HepG2 (cell line): ENCODE results near the gene TMEM131. TPM values are rescaled to one million over a fixed set of nuclear protein-coding genes. Genes with fewer than 3 reads are reported as not detected.

Experiments
- ATAC-seq: fragments of 200-7000 bp; cut with Tn5 transposase; 3 replicates; pipeline ENCODE4 v1.9.1; 2020; ENCODE audit warnings: mild to moderate bottlenecking, moderate library complexity
- BruUV-seq: library from RNA; stranded (reverse); fragments of 400-500 nt; replicated peaks from 2 replicates; lab custom pipeline; 2021; lab: Mats Ljungman, UMichigan
- CTCF ChIA-PET: fragments of 300-600 bp; formaldehyde crosslinking; extraction: SDS; loops from one replicate; lab custom pipeline; 2021; ENCODE audit warnings: low total read pairs, inconsistent platforms, low intra/inter-chr PET ratio; lab: Yijun Ruan, JAX
- POLR2A ChIA-PET: fragments of 350-600 bp; sonication (Branson Sonifier 250); formaldehyde crosslinking; loops from one replicate; lab custom pipeline; 2020; ENCODE audit warnings: antibody characterized with exemption, inconsistent platforms; lab: Yijun Ruan, JAX
- DNase-seq: peaks from one replicate; pipeline ENCODE4 v3.0.0-alpha.2; 2015; ENCODE audit warnings: low spot score
- FAIRE-seq: peaks from 3 replicates; lab custom pipeline; 2011; peaks lifted over from hg19 to GRCh38; lab: Jason Lieb, UNC
- H2AFZ ChIP-seq: one replicate; pipeline ENCODE4 v1.6.1; 2011; ENCODE audit warnings: low read length, inconsistent platforms
- H3K27ac ChIP-seq: fragments of 300-600 bp; 3 replicates; pipeline ENCODE4 v1.8.0; 2011; ENCODE audit warnings: mixed run types, mild to moderate bottlenecking, mixed read lengths, low read length, inconsistent platforms; ENCODE audit not compliant: insufficient read depth; ENCODE audit errors: extremely low read length
- H3K27me3 ChIP-seq, 2 experiments: fragments of 200-600 bp in 1 of 2; 2 replicates in 1 of 2; 3 replicates in 1 of 2; pipeline versions ENCODE4 v1.6.0 to v1.8.0; 2011; ENCODE audit warnings: low read length in 2 of 2, mild to moderate bottlenecking in 2 of 2, moderate library complexity in 2 of 2, inconsistent platforms in 1 of 2; ENCODE audit not compliant: insufficient read depth in 2 of 2, control insufficient read depth in 1 of 2
- H3K36me3 ChIP-seq, 2 experiments: fragments of 200-600 bp in 1 of 2; replicated peaks in 1 of 2; 2 replicates in 1 of 2; 3 replicates in 1 of 2; pipeline versions ENCODE4 v1.5.1 to v1.8.0; 2011; ENCODE audit warnings: low read length in 2 of 2, inconsistent platforms in 1 of 2; ENCODE audit not compliant: insufficient read depth in 2 of 2, control insufficient read depth in 1 of 2
- H3K4me1 ChIP-seq: 2 replicates; pipeline ENCODE4 v1.5.1; 2012; ENCODE audit warnings: low read length, inconsistent platforms; ENCODE audit not compliant: insufficient read depth
- H3K4me2 ChIP-seq: 2 replicates; pipeline ENCODE4 v1.6.0; 2011; ENCODE audit warnings: low read depth, low read length, inconsistent platforms
- H3K4me3 ChIP-seq, 3 experiments: fragments of 200-600 bp in 1 of 3; sonication (generic), shearing (Covaris generic) in 1 of 3; replicated peaks in 1 of 3; 2 replicates each; pipeline ENCODE4 v1.5.1; 2011 to 2016; ENCODE audit warnings: low read length in 3 of 3, inconsistent platforms in 2 of 3, low read depth in 2 of 3, mild to moderate bottlenecking in 2 of 3, control low read depth in 1 of 3, mixed read lengths in 1 of 3; ENCODE audit not compliant: insufficient read depth in 1 of 3
- H3K79me2 ChIP-seq: one replicate; pipeline ENCODE4 v1.6.1; 2011; ENCODE audit warnings: low read length, inconsistent platforms; ENCODE audit not compliant: insufficient read depth
- H3K9ac ChIP-seq: 2 replicates; pipeline ENCODE4 v1.6.0; 2011; ENCODE audit warnings: mild to moderate bottlenecking, low read depth, low read length, inconsistent platforms; ENCODE audit not compliant: insufficient read depth
- H3K9me3 ChIP-seq: 2 replicates; pipeline ENCODE4 v1.5.1; 2012; ENCODE audit warnings: mild to moderate bottlenecking, low read length
- H4K20me1 ChIP-seq: 2 replicates; pipeline ENCODE4 v1.6.0; 2011; ENCODE audit warnings: inconsistent platforms, mild to moderate bottlenecking, low read length, moderate library complexity; ENCODE audit not compliant: insufficient read depth
- AHR ChIP-seq: IDR thresholded peaks from 2 replicates; pipeline ENCODE4 v1.6.1; 2018; ENCODE audit warnings: missing genetic modification reagents, missing compliant biosample characterization
- GPN1 ChIP-seq: sonication (generic); formaldehyde crosslinking; IDR thresholded peaks from 2 replicates; pipeline ENCODE4 v1.5.1; 2020; ENCODE audit warnings: missing genetic modification reagents, borderline replicate concordance
- JUNB ChIP-seq: sonication (generic); formaldehyde crosslinking; IDR thresholded peaks from 2 replicates; pipeline ENCODE4 v1.8.0; 2022; ENCODE audit warnings: missing genetic modification reagents, mild to moderate bottlenecking, borderline replicate concordance
- MIXL1 ChIP-seq: IDR thresholded peaks from 2 replicates; pipeline ENCODE4 v1.6.1; 2016
- NR2F1 ChIP-seq, 2 experiments: fragments of 450-650 bp in 1 of 2; formaldehyde crosslinking in 1 of 2; IDR thresholded peaks; 2 replicates each; pipeline versions ENCODE4 v1.5.0 to v1.6.1; 2016 to 2020; ENCODE audit warnings: mild to moderate bottlenecking in 1 of 2, missing compliant biosample characterization in 1 of 2, missing genetic modification reagents in 1 of 2, moderate library complexity in 1 of 2
- RBAK ChIP-seq: sonication (generic); formaldehyde crosslinking; IDR thresholded peaks from 2 replicates; pipeline ENCODE4 v1.5.1; 2020; ENCODE audit warnings: mild to moderate bottlenecking, missing genetic modification reagents
- ZNF234 ChIP-seq: sonication (generic); formaldehyde crosslinking; conservative IDR thresholded peaks from 2 replicates; pipeline ENCODE4 v1.5.1; 2020; ENCODE audit warnings: mild to moderate bottlenecking, missing genetic modification reagents
- ZNF615 ChIP-seq: sonication (generic); formaldehyde crosslinking; IDR thresholded peaks from 2 replicates; pipeline ENCODE4 v1.5.0; 2020; ENCODE audit warnings: mild to moderate bottlenecking, missing genetic modification reagents, borderline replicate concordance
- ZSCAN22 ChIP-seq: sonication (generic); formaldehyde crosslinking; IDR thresholded peaks from 2 replicates; pipeline ENCODE4 v1.4.0; 2020; ENCODE audit warnings: mild to moderate bottlenecking, missing genetic modification reagents
- WGBS: methylation state at CpG from one replicate; pipeline ENCODE4 v1.1.6; 2017; ENCODE audit warnings: low lambda C conversion rate; 5-methylcytosine and 5-hydroxymethylcytosine counted together
- in situ Hi-C: cut with HindIII; loops from 2 replicates; pipeline ENCODE4 v1.10.0; 2017; ENCODE audit warnings: low pct_unique_long_range_greater_than_20kb; ENCODE audit not compliant: extremely low pct_ligation_motif_present
- intact Hi-C: fragments of 100-400 bp; cut with micrococcal nuclease; formaldehyde crosslinking; loops from one replicate; pipeline ENCODE4 v1.10.0; 2022; ENCODE audit not compliant: unreplicated experiment
- polyA plus RNA-seq, 8 experiments: library from polyadenylated mRNA; depleted of rRNA in 3 of 8; stranded (reverse) in 7 of 8; unstranded in 1 of 8; fragments of >200 nt; fragmentation: Illumina TruSeq in 4 of 8; extraction: Trizol in 4 of 8; gene quantifications; 2 replicates each; pipeline versions ENCODE4 v1.2.1 to v1.2.3, GENCODE V29; 2011 to 2016; ENCODE audit warnings: low read depth in 4 of 8, missing spikeins in 1 of 8, mixed read lengths in 1 of 8; ENCODE audit not compliant: insufficient read depth in 1 of 8
- total RNA-seq, 5 experiments: library from RNA; depleted of rRNA; stranded (reverse); fragments of >200 nt; fragmentation: Illumina TruSeq; extraction: Trizol; gene quantifications; 2 replicates each; pipeline ENCODE4 v1.2.3, GENCODE V29; 2016; ENCODE audit warnings: low read depth in 1 of 5
- TF ChIP-seq, protein P1 (sequence below): sonication (generic); formaldehyde crosslinking; IDR thresholded peaks from 2 replicates; pipeline ENCODE4 v1.4.0; 2020; ENCODE audit warnings: missing genetic modification reagents, borderline replicate concordance
- TF ChIP-seq, protein P2 (sequence below): sonication (generic); formaldehyde crosslinking; IDR thresholded peaks from 2 replicates; pipeline ENCODE4 v1.9.0; 2022; ENCODE audit warnings: missing genetic modification reagents, mild to moderate bottlenecking, borderline replicate concordance
- TF ChIP-seq, protein P3 (sequence below): IDR thresholded peaks from 2 replicates; pipeline ENCODE4 v1.6.1; 2016; ENCODE audit warnings: missing genetic modification reagents, missing compliant biosample characterization
- TF ChIP-seq, protein P4 (sequence below): sonication (generic); formaldehyde crosslinking; IDR thresholded peaks from 2 replicates; pipeline ENCODE4 v1.5.1; 2020; ENCODE audit warnings: missing genetic modification reagents, mild to moderate bottlenecking, borderline replicate concordance

TMEM131 gene
- total and polyA plus RNA-seq, 2 of the 13 experiments (the other 11 are each of a cell fraction or from before 2014, with no cell fraction given), result 17.9 to 19.5 TPM

DNA sequence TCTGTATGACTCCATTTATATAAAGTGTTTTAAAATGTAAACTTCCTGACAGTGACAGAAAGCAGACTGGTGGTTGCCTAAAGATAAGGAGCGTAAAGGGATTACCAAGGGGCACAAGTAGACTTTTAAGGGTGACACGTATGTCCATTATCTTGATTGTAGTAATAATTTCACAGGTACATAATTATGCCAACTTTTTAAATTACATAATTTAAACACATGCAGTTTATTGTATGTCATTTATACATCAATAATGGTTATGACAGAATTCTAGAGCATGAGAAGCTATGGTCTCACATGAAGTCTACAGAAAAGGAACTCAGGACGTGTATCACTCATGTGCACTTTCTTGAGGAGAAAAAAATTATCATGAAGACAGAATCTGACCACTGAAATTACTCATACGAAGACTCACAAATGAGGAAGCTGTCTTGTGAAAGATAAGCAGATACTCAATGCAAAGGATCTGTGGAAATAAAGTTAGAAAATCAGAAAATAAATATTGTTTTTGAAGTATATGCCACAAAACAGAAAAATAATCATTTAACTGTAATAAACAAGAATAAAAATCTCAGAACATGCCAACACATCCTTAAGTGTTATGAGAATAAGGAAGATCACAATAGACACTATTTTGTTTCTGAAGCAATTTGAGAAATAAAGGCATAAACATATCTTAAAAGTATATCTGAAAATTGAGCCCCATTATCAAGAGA, 84.4 kb downstream of the TMEM131 start:
- CTCF ChIA-PET, result no interaction called here
- POLR2A ChIA-PET, result no interaction called here
- no peak overlapping the region for H3K4me3 ChIP-seq
- 96% methylated on average over 4 of the region's 4 CpGs for WGBS
- BruUV-seq, result no TSS peak
- H3K79me2 ChIP-seq, result peaks cover 23% of the 10 kb centered on the region
- no peak overlapping the region for H2AFZ ChIP-seq
- FAIRE-seq, result no peak
- H3K9ac ChIP-seq, result no peak overlapping the region
- no peak for DNase-seq
- no peaks in the 10 kb centered on the region for H3K27me3 ChIP-seq
- no peak overlapping the region for H3K27ac ChIP-seq
- intact Hi-C loops (no loop called here), in situ Hi-C loops (no loop called here)
- no peaks in the 10 kb centered on the region for H3K9me3 ChIP-seq
- no peak for ATAC-seq
- 0 out of 2 replicates have a peak, but pooled peaks cover 8% of the 10 kb centered on the region for H4K20me1 ChIP-seq
- peaks cover 0 to 22% of the 10 kb centered on the region in 2 experiments; a peak in 2 of 5 replicates for H3K36me3 ChIP-seq
- H3K4me2 ChIP-seq, result no peak overlapping the region
- H3K4me1 ChIP-seq, result peaks cover 11% of the 10 kb centered on the region
- TF ChIP-seq, protein P1, sequence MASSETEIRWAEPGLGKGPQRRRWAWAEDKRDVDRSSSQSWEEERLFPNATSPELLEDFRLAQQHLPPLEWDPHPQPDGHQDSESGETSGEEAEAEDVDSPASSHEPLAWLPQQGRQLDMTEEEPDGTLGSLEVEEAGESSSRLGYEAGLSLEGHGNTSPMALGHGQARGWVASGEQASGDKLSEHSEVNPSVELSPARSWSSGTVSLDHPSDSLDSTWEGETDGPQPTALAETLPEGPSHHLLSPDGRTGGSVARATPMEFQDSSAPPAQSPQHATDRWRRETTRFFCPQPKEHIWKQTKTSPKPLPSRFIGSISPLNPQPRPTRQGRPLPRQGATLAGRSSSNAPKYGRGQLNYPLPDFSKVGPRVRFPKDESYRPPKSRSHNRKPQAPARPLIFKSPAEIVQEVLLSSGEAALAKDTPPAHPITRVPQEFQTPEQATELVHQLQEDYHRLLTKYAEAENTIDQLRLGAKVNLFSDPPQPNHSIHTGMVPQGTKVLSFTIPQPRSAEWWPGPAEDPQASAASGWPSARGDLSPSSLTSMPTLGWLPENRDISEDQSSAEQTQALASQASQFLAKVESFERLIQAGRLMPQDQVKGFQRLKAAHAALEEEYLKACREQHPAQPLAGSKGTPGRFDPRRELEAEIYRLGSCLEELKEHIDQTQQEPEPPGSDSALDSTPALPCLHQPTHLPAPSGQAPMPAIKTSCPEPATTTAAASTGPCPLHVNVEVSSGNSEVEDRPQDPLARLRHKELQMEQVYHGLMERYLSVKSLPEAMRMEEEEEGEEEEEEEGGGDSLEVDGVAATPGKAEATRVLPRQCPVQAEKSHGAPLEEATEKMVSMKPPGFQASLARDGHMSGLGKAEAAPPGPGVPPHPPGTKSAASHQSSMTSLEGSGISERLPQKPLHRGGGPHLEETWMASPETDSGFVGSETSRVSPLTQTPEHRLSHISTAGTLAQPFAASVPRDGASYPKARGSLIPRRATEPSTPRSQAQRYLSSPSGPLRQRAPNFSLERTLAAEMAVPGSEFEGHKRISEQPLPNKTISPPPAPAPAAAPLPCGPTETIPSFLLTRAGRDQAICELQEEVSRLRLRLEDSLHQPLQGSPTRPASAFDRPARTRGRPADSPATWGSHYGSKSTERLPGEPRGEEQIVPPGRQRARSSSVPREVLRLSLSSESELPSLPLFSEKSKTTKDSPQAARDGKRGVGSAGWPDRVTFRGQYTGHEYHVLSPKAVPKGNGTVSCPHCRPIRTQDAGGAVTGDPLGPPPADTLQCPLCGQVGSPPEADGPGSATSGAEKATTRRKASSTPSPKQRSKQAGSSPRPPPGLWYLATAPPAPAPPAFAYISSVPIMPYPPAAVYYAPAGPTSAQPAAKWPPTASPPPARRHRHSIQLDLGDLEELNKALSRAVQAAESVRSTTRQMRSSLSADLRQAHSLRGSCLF (CRISPR knock-in tag), result no peak
- TF ChIP-seq, protein P2, sequence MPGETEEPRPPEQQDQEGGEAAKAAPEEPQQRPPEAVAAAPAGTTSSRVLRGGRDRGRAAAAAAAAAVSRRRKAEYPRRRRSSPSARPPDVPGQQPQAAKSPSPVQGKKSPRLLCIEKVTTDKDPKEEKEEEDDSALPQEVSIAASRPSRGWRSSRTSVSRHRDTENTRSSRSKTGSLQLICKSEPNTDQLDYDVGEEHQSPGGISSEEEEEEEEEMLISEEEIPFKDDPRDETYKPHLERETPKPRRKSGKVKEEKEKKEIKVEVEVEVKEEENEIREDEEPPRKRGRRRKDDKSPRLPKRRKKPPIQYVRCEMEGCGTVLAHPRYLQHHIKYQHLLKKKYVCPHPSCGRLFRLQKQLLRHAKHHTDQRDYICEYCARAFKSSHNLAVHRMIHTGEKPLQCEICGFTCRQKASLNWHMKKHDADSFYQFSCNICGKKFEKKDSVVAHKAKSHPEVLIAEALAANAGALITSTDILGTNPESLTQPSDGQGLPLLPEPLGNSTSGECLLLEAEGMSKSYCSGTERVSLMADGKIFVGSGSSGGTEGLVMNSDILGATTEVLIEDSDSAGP, result no peak
- TF ChIP-seq, protein P3, sequence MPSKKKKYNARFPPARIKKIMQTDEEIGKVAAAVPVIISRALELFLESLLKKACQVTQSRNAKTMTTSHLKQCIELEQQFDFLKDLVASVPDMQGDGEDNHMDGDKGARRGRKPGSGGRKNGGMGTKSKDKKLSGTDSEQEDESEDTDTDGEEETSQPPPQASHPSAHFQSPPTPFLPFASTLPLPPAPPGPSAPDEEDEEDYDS (CRISPR knock-in tag), result no peak
- TF ChIP-seq MIXL1 (CRISPR knock-in tag) (no peak), JUNB (CRISPR knock-in tag) (no peak), ZNF234 (CRISPR knock-in tag) (no peak), RBAK (CRISPR knock-in tag) (no peak), NR2F1 (CRISPR knock-in tag; IDR thresholded peaks at IDR 0.05) (no peak), ZNF615 (CRISPR knock-in tag) (no peak), AHR (CRISPR knock-in tag) (no peak), ZSCAN22 (CRISPR knock-in tag) (no peak), GPN1 (CRISPR knock-in tag) (no peak)
- TF ChIP-seq, protein P4, sequence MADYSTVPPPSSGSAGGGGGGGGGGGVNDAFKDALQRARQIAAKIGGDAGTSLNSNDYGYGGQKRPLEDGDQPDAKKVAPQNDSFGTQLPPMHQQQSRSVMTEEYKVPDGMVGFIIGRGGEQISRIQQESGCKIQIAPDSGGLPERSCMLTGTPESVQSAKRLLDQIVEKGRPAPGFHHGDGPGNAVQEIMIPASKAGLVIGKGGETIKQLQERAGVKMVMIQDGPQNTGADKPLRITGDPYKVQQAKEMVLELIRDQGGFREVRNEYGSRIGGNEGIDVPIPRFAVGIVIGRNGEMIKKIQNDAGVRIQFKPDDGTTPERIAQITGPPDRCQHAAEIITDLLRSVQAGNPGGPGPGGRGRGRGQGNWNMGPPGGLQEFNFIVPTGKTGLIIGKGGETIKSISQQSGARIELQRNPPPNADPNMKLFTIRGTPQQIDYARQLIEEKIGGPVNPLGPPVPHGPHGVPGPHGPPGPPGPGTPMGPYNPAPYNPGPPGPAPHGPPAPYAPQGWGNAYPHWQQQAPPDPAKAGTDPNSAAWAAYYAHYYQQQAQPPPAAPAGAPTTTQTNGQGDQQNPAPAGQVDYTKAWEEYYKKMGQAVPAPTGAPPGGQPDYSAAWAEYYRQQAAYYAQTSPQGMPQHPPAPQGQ, result no peak
